HepG2 (cell line): ENCODE measurements around the gene BCDIN3D. TPM values are rescaled to one million over a fixed set of nuclear protein-coding genes. Genes with fewer than 3 reads are reported as not detected.
A peak's percentile ranks its signal among the peaks of the same experiment; 100 is the strongest.

Source experiments
- CTCF ChIP-seq: sonication (generic); formaldehyde crosslinking; IDR thresholded peaks from 2 replicates; pipeline ENCODE4 v1.5.0; 2020; ENCODE audit warnings: mild to moderate bottlenecking, missing genetic modification reagents, moderate library complexity
- JUND ChIP-seq: sonication (generic); formaldehyde crosslinking; IDR thresholded peaks from 2 replicates; pipeline ENCODE4 v1.8.0; 2022; ENCODE audit warnings: mild to moderate bottlenecking, missing genetic modification reagents
- MIXL1 ChIP-seq: IDR thresholded peaks from 2 replicates; pipeline ENCODE4 v1.6.1; 2016
- SALL2 ChIP-seq: sonication (generic); formaldehyde crosslinking; IDR thresholded peaks from 2 replicates; pipeline ENCODE4 v1.8.1; 2023; ENCODE audit warnings: mild to moderate bottlenecking, missing genetic modification reagents, inconsistent platforms
- ZBTB40 ChIP-seq, 2 experiments: fragments of 450-650 bp in 1 of 2; sonication (generic) in 1 of 2; formaldehyde crosslinking in 1 of 2; IDR thresholded peaks; 2 replicates each; pipeline versions ENCODE4 v1.6.1 to v1.8.0; 2016 to 2022; ENCODE audit warnings: antibody characterized with exemption in 1 of 2, mild to moderate bottlenecking in 1 of 2, missing genetic modification reagents in 1 of 2
- ZC3H13 ChIP-seq: sonication (generic); formaldehyde crosslinking; IDR thresholded peaks from 2 replicates; pipeline ENCODE4 v1.8.1; 2023; ENCODE audit warnings: mild to moderate bottlenecking, missing genetic modification reagents, moderate library complexity
- ZNF552 ChIP-seq: sonication (generic); formaldehyde crosslinking; IDR thresholded peaks from 2 replicates; pipeline ENCODE4 v1.9.0; 2022; ENCODE audit warnings: missing genetic modification reagents, mild to moderate bottlenecking, borderline replicate concordance
- ZNF724P ChIP-seq: sonication (generic); formaldehyde crosslinking; IDR thresholded peaks from 2 replicates; pipeline ENCODE4 v1.8.0; 2022; ENCODE audit warnings: missing genetic modification reagents, borderline replicate concordance
- polyA plus RNA-seq, 8 experiments: library from polyadenylated mRNA; depleted of rRNA in 3 of 8; stranded (reverse) in 7 of 8; unstranded in 1 of 8; fragments of >200 nt; fragmentation: Illumina TruSeq in 4 of 8; extraction: Trizol in 4 of 8; gene quantifications; 2 replicates each; pipeline versions ENCODE4 v1.2.1 to v1.2.3, GENCODE V29; 2011 to 2016; ENCODE audit warnings: low read depth in 4 of 8, missing spikeins in 1 of 8, mixed read lengths in 1 of 8; ENCODE audit not compliant: insufficient read depth in 1 of 8
- total RNA-seq, 5 experiments: library from RNA; depleted of rRNA; stranded (reverse); fragments of >200 nt; fragmentation: Illumina TruSeq; extraction: Trizol; gene quantifications; 2 replicates each; pipeline ENCODE4 v1.2.3, GENCODE V29; 2016; ENCODE audit warnings: low read depth in 1 of 5
- TF ChIP-seq, protein P1 (sequence below): IDR thresholded peaks from 2 replicates; pipeline ENCODE4 v1.4.0; 2020; ENCODE audit warnings: mild to moderate bottlenecking, missing genetic modification reagents
- TF ChIP-seq, protein P2 (sequence below): sonication (generic); formaldehyde crosslinking; IDR thresholded peaks from 2 replicates; pipeline ENCODE4 v1.5.0; 2020; ENCODE audit warnings: missing genetic modification reagents
- TF ChIP-seq, protein P3 (sequence below): IDR thresholded peaks from 2 replicates; pipeline ENCODE4 v1.6.1; 2016; ENCODE audit warnings: low read depth, control low read depth

Gene BCDIN3D
- total and polyA plus RNA-seq, 2 of the 13 experiments (the other 11 are each of a cell fraction or from before 2014, with no cell fraction given) = 2.2 to 2.5 TPM

DNA sequence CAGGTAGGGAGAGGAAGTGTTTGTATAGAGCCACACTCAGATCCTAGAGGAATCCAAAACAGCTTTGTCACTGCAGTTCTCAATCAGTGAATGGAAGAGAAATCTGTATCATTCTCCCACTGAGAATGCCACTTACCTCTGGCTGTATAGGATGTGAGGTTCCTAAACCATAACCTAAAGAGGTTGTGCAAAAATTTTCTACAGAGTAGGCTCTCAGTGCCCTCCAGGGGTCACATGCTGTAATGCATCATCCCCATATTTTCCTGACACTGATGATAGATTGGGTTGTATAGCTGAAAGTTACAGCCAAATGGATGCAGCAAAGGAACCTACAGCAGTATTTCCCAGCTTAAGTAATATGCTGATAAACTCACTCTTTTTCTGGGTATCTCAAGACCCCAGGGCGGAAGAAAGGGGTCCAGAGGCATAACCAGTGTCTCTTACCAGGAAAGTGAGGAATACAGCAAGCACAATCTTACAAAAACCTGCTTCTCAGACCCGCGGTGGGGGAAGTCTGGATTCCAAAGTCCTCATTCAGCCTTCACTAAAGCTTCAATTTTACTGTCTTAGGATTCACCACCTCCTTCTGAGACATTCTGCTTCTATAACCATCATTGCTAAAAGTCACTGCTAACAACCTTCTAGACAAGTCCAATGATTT lies 3.8 kb downstream of the BCDIN3D start (continued):
- TF ChIP-seq CTCF (CRISPR knock-in tag) = peak; percentile 81
- TF ChIP-seq, protein P1, sequence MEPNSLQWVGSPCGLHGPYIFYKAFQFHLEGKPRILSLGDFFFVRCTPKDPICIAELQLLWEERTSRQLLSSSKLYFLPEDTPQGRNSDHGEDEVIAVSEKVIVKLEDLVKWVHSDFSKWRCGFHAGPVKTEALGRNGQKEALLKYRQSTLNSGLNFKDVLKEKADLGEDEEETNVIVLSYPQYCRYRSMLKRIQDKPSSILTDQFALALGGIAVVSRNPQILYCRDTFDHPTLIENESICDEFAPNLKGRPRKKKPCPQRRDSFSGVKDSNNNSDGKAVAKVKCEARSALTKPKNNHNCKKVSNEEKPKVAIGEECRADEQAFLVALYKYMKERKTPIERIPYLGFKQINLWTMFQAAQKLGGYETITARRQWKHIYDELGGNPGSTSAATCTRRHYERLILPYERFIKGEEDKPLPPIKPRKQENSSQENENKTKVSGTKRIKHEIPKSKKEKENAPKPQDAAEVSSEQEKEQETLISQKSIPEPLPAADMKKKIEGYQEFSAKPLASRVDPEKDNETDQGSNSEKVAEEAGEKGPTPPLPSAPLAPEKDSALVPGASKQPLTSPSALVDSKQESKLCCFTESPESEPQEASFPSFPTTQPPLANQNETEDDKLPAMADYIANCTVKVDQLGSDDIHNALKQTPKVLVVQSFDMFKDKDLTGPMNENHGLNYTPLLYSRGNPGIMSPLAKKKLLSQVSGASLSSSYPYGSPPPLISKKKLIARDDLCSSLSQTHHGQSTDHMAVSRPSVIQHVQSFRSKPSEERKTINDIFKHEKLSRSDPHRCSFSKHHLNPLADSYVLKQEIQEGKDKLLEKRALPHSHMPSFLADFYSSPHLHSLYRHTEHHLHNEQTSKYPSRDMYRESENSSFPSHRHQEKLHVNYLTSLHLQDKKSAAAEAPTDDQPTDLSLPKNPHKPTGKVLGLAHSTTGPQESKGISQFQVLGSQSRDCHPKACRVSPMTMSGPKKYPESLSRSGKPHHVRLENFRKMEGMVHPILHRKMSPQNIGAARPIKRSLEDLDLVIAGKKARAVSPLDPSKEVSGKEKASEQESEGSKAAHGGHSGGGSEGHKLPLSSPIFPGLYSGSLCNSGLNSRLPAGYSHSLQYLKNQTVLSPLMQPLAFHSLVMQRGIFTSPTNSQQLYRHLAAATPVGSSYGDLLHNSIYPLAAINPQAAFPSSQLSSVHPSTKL (CRISPR knock-in tag) = no peak
- TF ChIP-seq, protein P2, sequence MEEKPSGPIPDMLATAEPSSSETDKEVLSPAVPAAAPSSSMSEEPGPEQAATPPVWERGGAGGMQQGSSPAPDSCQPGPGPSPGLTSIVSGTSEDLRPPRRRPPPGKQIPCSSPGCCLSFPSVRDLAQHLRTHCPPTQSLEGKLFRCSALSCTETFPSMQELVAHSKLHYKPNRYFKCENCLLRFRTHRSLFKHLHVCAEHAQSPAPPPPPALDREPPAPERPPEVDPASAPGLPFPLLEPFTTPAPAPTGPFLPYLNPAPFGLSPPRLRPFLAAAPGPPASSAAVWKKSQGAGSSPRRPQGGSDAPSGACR (CRISPR knock-in tag) = no peak
- no peak for TF ChIP-seq JUND (CRISPR knock-in tag)
- no peak for TF ChIP-seq ZNF724P (CRISPR knock-in tag)
- TF ChIP-seq, protein P3, sequence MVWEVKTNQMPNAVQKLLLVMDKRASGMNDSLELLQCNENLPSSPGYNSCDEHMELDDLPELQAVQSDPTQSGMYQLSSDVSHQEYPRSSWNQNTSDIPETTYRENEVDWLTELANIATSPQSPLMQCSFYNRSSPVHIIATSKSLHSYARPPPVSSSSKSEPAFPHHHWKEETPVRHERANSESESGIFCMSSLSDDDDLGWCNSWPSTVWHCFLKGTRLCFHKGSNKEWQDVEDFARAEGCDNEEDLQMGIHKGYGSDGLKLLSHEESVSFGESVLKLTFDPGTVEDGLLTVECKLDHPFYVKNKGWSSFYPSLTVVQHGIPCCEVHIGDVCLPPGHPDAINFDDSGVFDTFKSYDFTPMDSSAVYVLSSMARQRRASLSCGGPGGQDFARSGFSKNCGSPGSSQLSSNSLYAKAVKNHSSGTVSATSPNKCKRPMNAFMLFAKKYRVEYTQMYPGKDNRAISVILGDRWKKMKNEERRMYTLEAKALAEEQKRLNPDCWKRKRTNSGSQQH (CRISPR knock-in tag) = no peak
- 0 out of 2 replicates have a peak, but pooled peaks have one; percentile 21 for TF ChIP-seq MIXL1 (CRISPR knock-in tag)
- no peak for TF ChIP-seq ZC3H13 (CRISPR knock-in tag)
- TF ChIP-seq ZBTB40 (IDR thresholded peaks at IDR 0.05) = no peak
- no peak for TF ChIP-seq ZBTB40 (CRISPR knock-in tag; IDR thresholded peaks at IDR 0.05)
- no peak for TF ChIP-seq ZNF552 (CRISPR knock-in tag)
- TF ChIP-seq SALL2 = no peak
